Prostate gland (tissue), 2 donors: ENCODE results near the gene CTNNA2. TPM values are rescaled to one million over a fixed set of nuclear protein-coding genes. Genes with fewer than 3 reads are reported as not detected.

Experiments used
- DNase-seq: peaks from one replicate; pipeline ENCODE4 v3.0.0-alpha.2; 2019; ENCODE audit warnings: low spot score
- H3K27ac ChIP-seq, 2 donors: fragments of 200-600 bp; sonication (generic); 2 replicates each; pipeline ENCODE4 v1.5.1; 2017 to 2019
- H3K27me3 ChIP-seq: fragments of 200-600 bp; sonication (generic); replicated peaks from 2 replicates; pipeline ENCODE4 v1.5.1; 2019; ENCODE audit not compliant: insufficient read depth
- H3K36me3 ChIP-seq, 2 donors: fragments of 200-600 bp; sonication (generic); 1 replicate in 1 of 2; 2 replicates in 1 of 2; pipeline versions ENCODE4 v1.5.1 to v1.8.1; 2017 to 2019
- H3K4me1 ChIP-seq: fragments of 200-600 bp; sonication (generic); replicated peaks from 2 replicates; pipeline ENCODE4 v1.5.1; 2019
- H3K4me3 ChIP-seq, 2 donors: fragments of 200-600 bp; sonication (generic); 2 replicates each; pipeline ENCODE4 v1.5.1; 2017 to 2019
- H3K9me3 ChIP-seq: fragments of 200-600 bp; sonication (generic); 2 replicates; pipeline ENCODE4 v1.5.1; 2017
- POLR2A ChIP-seq: fragments of 450-650 bp; IDR thresholded peaks from one replicate; pipeline ENCODE4 v1.6.1; 2016; ENCODE audit warnings: antibody characterized with exemption, mild to moderate bottlenecking
- POLR2AphosphoS5 ChIP-seq: sonication (generic); formaldehyde crosslinking; IDR thresholded peaks from one replicate; pipeline ENCODE4 v1.6.1; 2017; ENCODE audit warnings: antibody characterized with exemption
- WGBS: methylation state at CpG from one replicate; pipeline ENCODE4 v1.1.5; 2018; 5-methylcytosine and 5-hydroxymethylcytosine counted together
- intact Hi-C: fragments of 100-400 bp; cut with DNase I; formaldehyde crosslinking; loops from one replicate; pipeline ENCODE4 v1.14.2; 2022
- total RNA-seq, 2 donors: library from RNA; depleted of rRNA; stranded (reverse); fragments of >200 nt; gene quantifications; one replicate each; pipeline ENCODE4 v1.1.0, GENCODE V29; 2016
- TF ChIP-seq, protein P1 (sequence below), 4 experiments: fragments of 200-600 bp in 2 of 4; fragments of 450-650 bp in 2 of 4; sonication (generic) in 2 of 4; IDR thresholded peaks; 1 replicate in 3 of 4; 2 replicates in 1 of 4; pipeline ENCODE4 v1.5.1; 2016 to 2019; ENCODE audit warnings: antibody characterized with exemption in 4 of 4, mild to moderate bottlenecking in 2 of 4, moderate library complexity in 2 of 4

Gene CTNNA2
- total RNA-seq, 2 donors from 2014 or later: 24.3 TPM; not detected in 1

DNA sequence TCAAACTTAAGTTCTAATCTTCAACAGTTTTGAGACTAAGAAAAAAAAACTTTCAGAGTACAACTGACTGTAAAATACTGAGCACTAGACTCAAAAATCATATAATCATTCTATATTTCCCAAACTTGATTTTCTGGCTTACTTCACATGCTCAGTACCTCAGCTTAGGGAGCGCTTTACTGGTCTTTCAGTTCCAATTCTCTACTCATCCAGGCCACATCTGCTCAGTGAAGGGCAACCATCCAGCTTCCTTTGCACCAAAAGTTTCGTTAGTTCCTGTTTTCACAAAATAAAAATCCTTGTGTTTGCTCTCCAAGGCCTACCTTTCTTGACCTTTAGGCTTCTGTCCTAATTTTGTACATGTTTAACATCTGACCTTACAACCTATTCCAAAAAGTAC is 1079.3 kb downstream of the CTNNA2 start:
- Histone ChIP-seq H3K36me3 (no peaks in the 10 kb centered on the region), H3K9me3 (no peaks in the 10 kb centered on the region), H3K4me1 (no peaks in the 10 kb centered on the region), H3K4me3 (no peak overlapping the region), H3K27me3 (no peaks in the 10 kb centered on the region), H3K27ac (no peak overlapping the region)
- intact Hi-C loops: no loop called here
- no peak for TF ChIP-seq POLR2AphosphoS5
- 88% methylated on average over 2 of the region's 2 CpGs for WGBS
- no peak for DNase-seq

DNA sequence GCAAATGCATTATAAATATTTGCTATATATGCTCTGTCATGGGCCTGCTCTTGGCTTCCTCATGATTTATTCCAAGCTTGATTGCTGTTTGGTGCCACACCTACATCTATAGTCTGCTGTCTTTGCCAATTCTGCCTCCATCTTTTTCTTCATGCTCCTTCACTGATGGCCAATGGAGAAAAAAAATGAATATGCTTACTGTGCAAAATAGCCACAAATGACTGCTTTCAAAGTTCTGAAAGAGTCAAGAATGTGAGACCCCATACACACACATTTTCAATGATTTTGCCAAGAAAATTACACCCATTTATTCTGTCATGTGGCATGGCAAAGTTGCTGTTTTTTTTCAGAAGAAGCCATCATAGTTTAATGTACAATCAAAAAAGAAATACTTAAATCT is 1097.3 kb downstream of the CTNNA2 start:
- H3K27me3 ChIP-seq: no peaks in the 10 kb centered on the region
- H3K27ac ChIP-seq: no peak overlapping the region
- TF ChIP-seq POLR2AphosphoS5: no peak
- TF ChIP-seq, protein P1, sequence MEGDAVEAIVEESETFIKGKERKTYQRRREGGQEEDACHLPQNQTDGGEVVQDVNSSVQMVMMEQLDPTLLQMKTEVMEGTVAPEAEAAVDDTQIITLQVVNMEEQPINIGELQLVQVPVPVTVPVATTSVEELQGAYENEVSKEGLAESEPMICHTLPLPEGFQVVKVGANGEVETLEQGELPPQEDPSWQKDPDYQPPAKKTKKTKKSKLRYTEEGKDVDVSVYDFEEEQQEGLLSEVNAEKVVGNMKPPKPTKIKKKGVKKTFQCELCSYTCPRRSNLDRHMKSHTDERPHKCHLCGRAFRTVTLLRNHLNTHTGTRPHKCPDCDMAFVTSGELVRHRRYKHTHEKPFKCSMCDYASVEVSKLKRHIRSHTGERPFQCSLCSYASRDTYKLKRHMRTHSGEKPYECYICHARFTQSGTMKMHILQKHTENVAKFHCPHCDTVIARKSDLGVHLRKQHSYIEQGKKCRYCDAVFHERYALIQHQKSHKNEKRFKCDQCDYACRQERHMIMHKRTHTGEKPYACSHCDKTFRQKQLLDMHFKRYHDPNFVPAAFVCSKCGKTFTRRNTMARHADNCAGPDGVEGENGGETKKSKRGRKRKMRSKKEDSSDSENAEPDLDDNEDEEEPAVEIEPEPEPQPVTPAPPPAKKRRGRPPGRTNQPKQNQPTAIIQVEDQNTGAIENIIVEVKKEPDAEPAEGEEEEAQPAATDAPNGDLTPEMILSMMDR (IDR thresholded peaks at IDR 0.05): no peak
- TF ChIP-seq POLR2A: no peak
- no peaks in the 10 kb centered on the region for H3K9me3 ChIP-seq
- H3K4me3 ChIP-seq: no peak overlapping the region
- no peaks in the 10 kb centered on the region for H3K4me1 ChIP-seq
- no peak for DNase-seq
- H3K36me3 ChIP-seq: no peaks in the 10 kb centered on the region
- intact Hi-C loops: no loop called here

DNA sequence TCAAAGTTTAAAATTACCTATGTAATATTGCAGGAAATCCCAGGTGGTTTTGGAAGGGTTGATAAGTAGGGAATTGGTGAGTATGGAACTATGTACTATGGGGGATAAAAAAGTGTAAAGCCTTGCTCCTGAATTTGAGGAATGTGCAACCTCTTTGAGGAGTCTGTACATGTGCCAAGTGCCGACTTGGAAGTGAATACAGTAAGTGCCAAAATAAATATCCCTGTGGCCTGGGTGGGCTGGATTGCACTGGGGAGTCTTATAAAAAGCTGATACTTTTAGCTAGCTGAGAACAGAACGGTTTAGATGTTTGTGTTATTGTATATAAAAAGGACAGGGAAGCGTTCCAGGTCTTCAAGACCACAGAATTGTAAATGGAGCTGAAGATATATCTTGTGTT is 1108.8 kb downstream of the CTNNA2 start:
- Histone ChIP-seq H3K9me3 (no peaks in the 10 kb centered on the region), H3K36me3 (no peaks in the 10 kb centered on the region), H3K4me1 (no peaks in the 10 kb centered on the region), H3K27me3 (no peaks in the 10 kb centered on the region), H3K4me3 (no peak overlapping the region), H3K27ac (no peak overlapping the region)
- WGBS: 11% methylated on average over 3 of the region's 3 CpGs
- intact Hi-C loops: no loop called here
- no peak for DNase-seq
- TF ChIP-seq, protein P1 (IDR thresholded peaks at IDR 0.05): no peak
- TF ChIP-seq POLR2AphosphoS5: no peak
- TF ChIP-seq POLR2A: no peak

DNA sequence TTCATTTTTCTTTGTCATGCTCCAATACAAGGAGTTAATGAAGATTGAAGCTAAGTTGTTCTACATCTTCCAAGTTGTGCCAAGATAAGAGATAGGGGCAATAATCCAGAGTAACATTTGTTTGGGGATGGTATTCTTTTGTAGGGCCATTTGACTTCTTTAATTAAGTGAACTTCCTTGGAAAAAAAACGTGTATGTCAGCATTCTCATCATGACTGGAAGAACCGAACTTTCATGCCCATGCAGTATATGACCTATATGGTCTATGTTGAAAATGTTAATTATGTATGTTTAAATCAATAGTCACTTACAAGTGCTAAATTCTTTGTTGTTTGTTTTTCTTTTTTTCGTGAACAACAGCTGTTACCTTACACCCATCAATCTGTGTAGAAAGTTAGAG is 1111.2 kb downstream of the CTNNA2 start:
- no peak overlapping the region for H3K4me3 ChIP-seq
- no peaks in the 10 kb centered on the region for H3K9me3 ChIP-seq
- intact Hi-C loops: no loop called here
- no peak for TF ChIP-seq POLR2AphosphoS5
- TF ChIP-seq, protein P1 (IDR thresholded peaks at IDR 0.05): no peak
- no peak for TF ChIP-seq POLR2A
- no peaks in the 10 kb centered on the region for H3K27me3 ChIP-seq
- WGBS: 59% methylated on average over 3 of the region's 3 CpGs
- H3K4me1 ChIP-seq: no peaks in the 10 kb centered on the region
- DNase-seq: no peak
- no peak overlapping the region for H3K27ac ChIP-seq
- no peaks in the 10 kb centered on the region for H3K36me3 ChIP-seq

DNA sequence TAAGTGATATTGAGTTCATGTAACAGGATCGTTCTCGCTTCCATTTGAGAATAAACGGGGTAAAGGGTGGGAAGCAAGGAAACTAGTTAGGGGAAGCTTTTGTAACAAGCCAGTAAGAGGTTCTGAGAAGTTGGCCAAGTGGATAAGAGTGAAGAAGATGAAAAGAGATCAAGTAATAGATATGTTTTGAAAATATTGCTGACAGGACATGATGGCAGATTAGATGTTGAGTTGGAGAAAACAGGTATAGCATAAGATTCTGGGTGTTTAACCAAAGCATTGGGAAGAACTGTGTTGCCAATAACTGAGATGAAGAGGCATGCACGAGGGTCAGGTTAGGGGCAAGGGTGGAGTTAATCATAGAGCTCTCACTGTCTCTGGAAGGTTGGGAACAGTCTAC is 1121.7 kb downstream of the CTNNA2 start:
- no peaks in the 10 kb centered on the region for H3K36me3 ChIP-seq
- H3K27ac ChIP-seq: no peak overlapping the region
- TF ChIP-seq, protein P1 (IDR thresholded peaks at IDR 0.05): no peak
- no peak for TF ChIP-seq POLR2AphosphoS5
- no peak for TF ChIP-seq POLR2A
- H3K4me3 ChIP-seq: no peak overlapping the region
- no peaks in the 10 kb centered on the region for H3K9me3 ChIP-seq
- WGBS: 87% methylated on average over 4 of the region's 4 CpGs
- H3K4me1 ChIP-seq: no peaks in the 10 kb centered on the region
- H3K27me3 ChIP-seq: no peaks in the 10 kb centered on the region
- intact Hi-C loops: no loop called here
- DNase-seq: no peak
